Right cardiac atrium (tissue), 5 donors: ENCODE measurements around the gene NOTCH2. TPM values are rescaled to one million over a fixed set of nuclear protein-coding genes. Genes with fewer than 3 reads are reported as not detected.

Source experiments
- ATAC-seq, 2 donors: fragments of 200-7000 bp; cut with Tn5 transposase; one replicate each; pipeline versions ENCODE4 v1.8.0 to v1.9.1; 2020; ENCODE audit warnings: moderate library complexity in 2 of 2, mild to moderate bottlenecking in 1 of 2
- DNase-seq, 3 donors: peaks; one replicate each; pipeline ENCODE4 v3.0.0-alpha.2; 2020
- H3K27ac ChIP-seq: one replicate; pipeline ENCODE4 v1.5.1; 2013; ENCODE audit warnings: mild to moderate bottlenecking, low read length, control low read depth, moderate library complexity
- H3K27me3 ChIP-seq: one replicate; pipeline ENCODE4 v1.6.1; 2013; ENCODE audit not compliant: control insufficient read depth, insufficient read depth
- H3K4me1 ChIP-seq: one replicate; pipeline ENCODE4 v1.6.1; 2013; ENCODE audit warnings: low read length; ENCODE audit not compliant: control insufficient read depth, insufficient read depth
- H3K4me3 ChIP-seq: one replicate; pipeline ENCODE4 v1.5.1; 2013; ENCODE audit warnings: low read length, control low read depth
- H3K9me3 ChIP-seq: one replicate; pipeline ENCODE4 v1.6.1; 2013; ENCODE audit warnings: low read length; ENCODE audit not compliant: control insufficient read depth
- WGBS: extraction: QIAGEN DNeasy Blood & Tissue Kit; methylation state at CpG from one replicate; pipeline ENCODE4 v1.1.7; 2013; 5-methylcytosine and 5-hydroxymethylcytosine counted together
- intact Hi-C, 4 donors: fragments of 100-400 bp; cut with DNase I; formaldehyde crosslinking; loops; one replicate each; pipeline versions ENCODE4 v1.11.0 to v1.14.0; 2022 to 2023
- polyA plus RNA-seq: library from polyadenylated mRNA; stranded (reverse); fragments of 200-250 nt; gene quantifications from one replicate; pipeline ENCODE4 v1.2.3, GENCODE V29; 2013
- total RNA-seq, 4 donors: library from RNA; stranded (reverse); fragmentation: NEBNext Ultra II Directional; extraction: Animal tissue kit (Norgen Biotek cat#: 25700); gene quantifications; one replicate each; pipeline ENCODE4 v1.2.1, GENCODE V29; 2021
- donor health status: healthy with polysubstance abuse.
- donor health status: DM: no; HTN: yes; CAD: no.
- donor health status: DM: no; HTN: no; CAD: no.
- donor health status: DM: no; HTN: yes; CAD: no; lungs with severe emphysema.
- donor health status: DM: yes; HTN: yes; CAD: no.

The NOTCH2 gene
- total and polyA plus RNA-seq, 5 donors: 6.6 to 65.7 (median 39.2) TPM

DNA sequence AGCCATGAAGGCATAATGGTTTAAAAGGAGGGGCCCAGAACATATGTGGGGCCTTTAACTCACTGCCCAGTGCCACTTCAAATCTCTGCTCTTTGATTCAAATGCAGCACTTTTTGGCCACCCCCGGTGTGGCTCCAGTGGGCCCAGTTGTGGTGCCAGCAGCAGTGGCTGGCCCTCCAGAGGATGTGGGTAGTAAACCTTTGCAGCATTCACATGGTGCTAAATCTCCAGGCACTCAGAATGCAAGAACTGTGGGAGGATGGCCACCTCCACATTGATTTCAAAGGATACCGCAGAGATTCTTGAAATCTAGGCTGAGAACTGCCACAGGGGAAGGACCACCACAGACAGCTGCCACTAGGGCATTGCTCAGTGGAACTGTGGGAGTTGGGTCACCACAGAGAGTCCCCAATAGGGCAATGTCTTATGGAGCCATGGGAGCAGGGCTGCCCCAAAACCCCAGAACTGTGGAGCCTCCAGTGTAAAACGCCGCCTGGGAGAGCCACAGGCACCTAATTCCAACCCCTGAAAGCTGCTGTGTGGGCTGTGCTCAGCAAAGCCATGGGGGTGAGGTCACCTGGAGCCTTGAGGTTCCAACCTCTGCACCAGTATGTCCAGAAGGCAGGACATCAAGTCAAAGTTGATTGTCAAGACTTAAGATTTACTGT, 166.6 kb downstream of the NOTCH2 start:
- intact Hi-C loops: no loop called here
- Histone ChIP-seq H3K4me3 (no peak overlapping the region), H3K27me3 (no peaks in the 10 kb centered on the region), H3K9me3 (no peaks in the 10 kb centered on the region), H3K4me1 (no peaks in the 10 kb centered on the region), H3K27ac (no peak overlapping the region)
- ATAC-seq (no peak), DNase-seq (no peak)
- 91% methylated on average over 4 of the region's 4 CpGs for WGBS

DNA sequence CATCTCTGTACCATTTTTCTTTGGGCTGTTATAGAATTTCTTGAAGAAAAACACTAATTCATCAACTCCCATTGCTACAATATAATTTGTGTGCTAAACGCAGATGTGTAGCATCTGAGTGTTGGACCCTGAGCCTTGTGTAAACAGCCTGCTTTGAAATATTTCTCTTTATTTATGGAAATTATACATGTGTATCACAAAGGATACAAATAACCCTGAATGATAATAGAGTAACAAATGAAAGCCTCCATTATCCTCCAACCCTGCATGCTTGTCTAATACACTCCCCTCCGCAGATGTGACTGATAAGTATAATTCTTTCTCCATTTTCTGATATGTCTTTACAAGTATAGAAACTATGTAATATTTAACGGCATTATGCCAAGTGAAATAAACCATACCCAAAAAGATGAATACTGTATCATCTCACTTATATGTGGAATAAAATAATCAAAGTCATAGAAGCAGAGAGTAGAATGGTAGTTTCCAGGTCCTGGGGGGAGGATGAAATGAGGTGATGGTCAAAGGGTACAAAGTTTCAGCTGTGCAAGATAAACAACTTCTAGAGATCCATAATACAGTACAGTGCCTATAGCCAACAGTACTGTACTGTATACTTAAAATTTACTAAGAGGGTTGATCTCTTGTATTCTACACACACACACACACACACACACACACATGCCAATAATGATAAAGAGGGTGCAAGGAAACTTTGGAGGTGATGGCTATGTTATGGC, 170.3 kb downstream of the NOTCH2 start:
- WGBS: 87% methylated on average over 3 of the region's 3 CpGs

DNA sequence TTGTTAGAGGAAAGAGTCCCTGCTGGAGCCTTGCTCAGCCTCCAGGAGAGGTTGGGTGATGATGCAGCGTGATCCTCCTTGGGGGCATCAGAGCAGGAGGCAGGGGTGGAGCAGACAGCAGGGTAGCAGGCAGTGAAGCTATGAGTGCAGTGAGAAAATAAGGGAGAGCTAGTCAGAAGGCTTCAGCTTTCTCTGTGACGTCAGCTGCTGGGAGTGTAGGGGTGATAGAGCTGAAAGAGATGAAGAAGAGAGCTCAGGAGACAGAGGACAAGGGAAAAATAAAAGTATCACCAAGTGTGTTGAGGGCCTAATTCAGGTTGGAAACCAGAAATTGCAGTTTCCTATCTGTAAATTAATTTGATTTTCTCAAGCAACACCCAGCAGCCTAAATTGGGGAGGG, 170.9 kb downstream of the NOTCH2 start:
- 71% methylated on average over 2 of the region's 2 CpGs for WGBS
- DNase-seq (no peak), ATAC-seq (no peak)
- no peaks in the 10 kb centered on the region for H3K4me1 ChIP-seq
- H3K27me3 ChIP-seq: no peaks in the 10 kb centered on the region
- no peak overlapping the region for H3K27ac ChIP-seq
- intact Hi-C loops: no loop called here
- no peak overlapping the region for H3K4me3 ChIP-seq
- H3K9me3 ChIP-seq: no peaks in the 10 kb centered on the region

More for the DNA sequence above, 170.3 kb downstream of the NOTCH2 start:
- Histone ChIP-seq H3K9me3 (no peaks in the 10 kb centered on the region), H3K4me3 (no peak overlapping the region), H3K4me1 (no peaks in the 10 kb centered on the region), H3K27me3 (no peaks in the 10 kb centered on the region), H3K27ac (no peak overlapping the region)
- DNase-seq (no peak), ATAC-seq (no peak)
- intact Hi-C loops: no loop called here

DNA sequence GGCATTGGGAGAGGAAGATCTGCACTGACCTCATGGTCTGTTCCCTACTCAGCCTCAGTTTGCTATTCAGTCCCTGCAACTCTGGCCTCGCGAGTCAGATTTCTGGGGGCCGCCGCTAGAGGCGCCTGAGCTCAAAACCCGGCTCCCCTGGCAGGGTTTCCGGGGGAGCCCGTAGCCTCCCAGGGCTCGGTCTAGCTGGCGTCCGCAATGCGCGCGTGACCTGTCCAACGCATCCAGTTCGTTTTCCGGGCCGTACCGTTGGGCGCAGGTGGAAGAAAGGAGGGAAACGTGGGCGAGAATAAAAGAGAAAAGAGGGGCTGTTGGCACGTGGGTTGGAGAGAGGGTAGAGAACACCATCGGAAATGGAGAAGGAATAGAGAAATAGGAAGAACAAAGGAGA, 173.2 kb downstream of the NOTCH2 start, which contains the start of gene ADAM30:
TSS of gene ADAM30 (minus strand) at position 213 of the 400 bp plus-strand sequence. CDS start at position 34, 179 bp downstream.
- Histone ChIP-seq H3K27ac (no peak within 1 kb of the TSS), H3K4me1 (no peaks in the 10 kb centered on the region), H3K9me3 (no peaks in the 10 kb centered on the region), H3K27me3 (no peaks in the 10 kb centered on the region), H3K4me3 (no peak within 1 kb of the TSS)
- ATAC-seq (no peak), DNase-seq (peak in 1 of 3 donors; percentile 58)
- intact Hi-C loops: no loop called here
- 33% methylated on average over 24 of the region's 24 CpGs for WGBS

DNA sequence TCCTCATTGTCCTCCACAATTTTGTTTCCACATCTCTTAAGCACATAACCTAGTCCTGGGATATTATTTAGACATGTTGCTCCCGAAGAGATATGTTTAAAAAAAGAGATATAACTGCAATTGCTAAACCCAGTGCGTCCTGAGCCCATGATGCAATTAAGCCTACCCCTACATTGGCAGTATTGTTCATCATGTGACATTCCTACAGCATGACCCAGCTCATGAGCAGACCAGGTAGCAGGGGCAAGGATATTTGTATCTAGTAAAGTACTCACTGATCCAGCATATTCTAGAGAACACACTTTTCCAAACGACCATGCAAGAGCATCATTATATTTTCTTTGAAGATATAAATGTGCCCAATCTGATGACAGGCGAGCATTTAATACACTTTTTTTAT, 174.4 kb downstream of the NOTCH2 start:
- Histone ChIP-seq H3K4me1 (no peaks in the 10 kb centered on the region), H3K9me3 (no peaks in the 10 kb centered on the region), H3K27me3 (no peaks in the 10 kb centered on the region), H3K27ac (no peak overlapping the region), H3K4me3 (no peak overlapping the region)
- WGBS: 78% methylated on average over 4 of the region's 4 CpGs
- intact Hi-C loops: no loop called here
- DNase-seq: no peak
- ATAC-seq: no peak

DNA sequence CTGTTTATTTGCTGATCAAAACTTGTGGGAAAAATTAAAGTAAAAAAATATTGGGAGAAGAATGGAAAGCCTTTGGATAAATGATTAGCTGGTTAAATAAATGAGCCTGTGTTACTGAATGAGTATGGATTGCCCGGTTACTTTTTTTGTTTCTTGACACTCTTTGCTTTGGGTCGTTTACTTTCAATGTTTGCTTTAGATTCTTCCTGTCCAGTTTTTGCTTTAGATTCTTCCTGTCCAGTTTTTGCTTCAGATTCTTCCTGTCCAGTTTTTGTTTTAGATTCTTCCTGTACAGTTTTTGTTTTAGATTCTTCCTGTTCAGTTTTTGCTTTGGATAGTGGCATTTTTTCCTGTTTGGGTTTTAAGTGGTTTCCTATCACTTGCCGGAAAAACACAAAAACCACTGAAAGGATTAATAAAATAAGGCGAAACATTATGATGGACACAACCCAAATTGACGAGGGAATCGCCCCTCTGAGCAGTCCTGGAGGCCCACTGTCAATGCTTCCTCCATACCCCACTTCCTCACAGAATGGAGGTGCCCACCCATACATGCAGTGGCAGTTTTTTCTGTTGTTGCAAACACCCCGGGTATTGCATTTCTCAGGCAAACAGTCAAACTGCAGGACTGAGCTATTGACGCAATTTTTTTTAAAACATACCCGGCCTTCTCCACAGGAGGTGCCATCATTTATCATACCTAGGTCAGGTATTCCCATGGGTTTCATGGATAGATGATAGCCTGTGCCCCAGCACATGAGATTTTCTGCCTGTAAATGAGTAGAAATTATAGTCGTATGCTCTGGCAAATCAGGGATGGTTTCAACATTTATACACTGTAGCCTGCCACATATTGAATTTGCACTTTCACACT, 175.4 kb downstream of the NOTCH2 start:
- Histone ChIP-seq H3K27me3 (no peaks in the 10 kb centered on the region), H3K27ac (no peak overlapping the region), H3K4me3 (no peak overlapping the region), H3K9me3 (no peaks in the 10 kb centered on the region), H3K4me1 (no peaks in the 10 kb centered on the region)
- intact Hi-C loops: no loop called here
- 71% methylated on average over 10 of the region's 10 CpGs for WGBS
- no peak for ATAC-seq
- DNase-seq: no peak

DNA sequence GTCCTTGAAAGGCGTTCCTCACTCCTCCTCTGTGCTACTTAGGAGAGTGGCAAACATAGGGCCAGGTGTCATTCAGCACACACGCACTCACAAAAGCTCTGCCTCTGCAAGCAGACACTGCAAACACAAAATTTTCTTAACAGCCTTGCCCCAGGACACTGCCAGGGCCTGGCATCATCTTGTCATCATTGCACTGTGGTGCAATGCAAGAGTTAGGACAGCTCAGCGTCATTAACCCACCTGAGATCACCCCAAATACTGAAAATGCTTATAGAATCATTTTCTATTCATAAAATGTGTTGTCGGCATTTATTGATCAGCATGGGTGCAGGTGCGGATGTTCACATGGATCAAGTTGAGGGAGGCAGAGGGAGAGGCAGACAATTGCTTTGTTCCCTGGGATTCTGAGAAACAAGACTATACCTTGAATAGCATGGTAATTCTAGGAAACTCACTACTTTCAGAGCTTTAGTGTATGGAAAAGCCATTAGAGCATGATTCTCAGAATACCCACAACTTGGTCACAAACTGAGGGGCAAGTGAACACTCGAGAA, 176.1 kb downstream of the NOTCH2 start:
- Histone ChIP-seq H3K27me3 (no peaks in the 10 kb centered on the region), H3K27ac (no peak overlapping the region), H3K4me1 (no peaks in the 10 kb centered on the region), H3K4me3 (no peak overlapping the region), H3K9me3 (no peaks in the 10 kb centered on the region)
- intact Hi-C loops: no loop called here
- ATAC-seq (no peak), DNase-seq (no peak)
- 85% methylated on average over 6 of the region's 6 CpGs for WGBS

DNA sequence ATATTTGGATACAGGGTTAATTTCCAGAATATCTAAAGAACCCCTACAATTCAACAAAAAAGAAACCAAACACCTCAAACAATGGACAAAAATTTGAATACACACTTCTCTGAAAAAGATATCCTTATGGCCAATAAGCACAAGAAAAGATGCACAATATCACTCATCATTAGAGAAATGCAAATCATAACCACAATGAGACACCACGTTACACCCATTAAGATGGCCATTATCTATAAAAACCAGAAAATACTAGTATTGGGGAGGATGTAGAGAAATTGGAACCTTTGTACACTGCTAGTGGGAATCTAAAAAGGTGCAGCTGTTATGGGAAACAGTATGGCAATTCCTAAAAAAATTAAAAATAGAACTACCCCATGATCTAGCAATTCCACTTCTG, 178.1 kb downstream of the NOTCH2 start:
- ATAC-seq: no peak
- Histone ChIP-seq H3K27me3 (no peaks in the 10 kb centered on the region), H3K4me1 (no peaks in the 10 kb centered on the region), H3K4me3 (no peak overlapping the region), H3K27ac (no peak overlapping the region), H3K9me3 (peaks cover 1% of the 10 kb centered on the region)
- no peak for DNase-seq
- WGBS: 83% methylated on average over 1 of the region's 1 CpG
- intact Hi-C loops: no loop called here

DNA sequence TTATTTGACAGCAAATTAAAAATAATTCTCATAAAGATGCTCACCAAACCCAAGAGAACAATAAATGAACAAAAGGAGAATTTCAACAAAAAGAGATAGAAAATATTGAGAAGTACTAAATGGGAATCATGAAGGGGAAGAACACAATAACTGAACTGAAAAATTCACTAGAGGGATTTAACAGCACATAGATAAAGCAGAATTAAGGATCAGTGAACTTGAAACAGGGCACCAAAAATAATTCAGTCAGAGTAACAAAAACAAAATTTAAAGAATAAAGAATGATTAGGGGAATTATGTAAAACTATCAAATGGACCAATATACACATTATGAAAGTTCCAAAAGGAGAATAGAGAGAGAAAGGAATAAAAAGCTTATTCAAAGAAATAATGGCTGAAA, 181.0 kb downstream of the NOTCH2 start:
- DNase-seq (no peak), ATAC-seq (no peak)
- no peaks in the 10 kb centered on the region for H3K27me3 ChIP-seq
- H3K4me1 ChIP-seq: no peaks in the 10 kb centered on the region
- H3K9me3 ChIP-seq: peaks cover 1% of the 10 kb centered on the region
- intact Hi-C loops: no loop called here
- no peak overlapping the region for H3K4me3 ChIP-seq
- no peak overlapping the region for H3K27ac ChIP-seq

DNA sequence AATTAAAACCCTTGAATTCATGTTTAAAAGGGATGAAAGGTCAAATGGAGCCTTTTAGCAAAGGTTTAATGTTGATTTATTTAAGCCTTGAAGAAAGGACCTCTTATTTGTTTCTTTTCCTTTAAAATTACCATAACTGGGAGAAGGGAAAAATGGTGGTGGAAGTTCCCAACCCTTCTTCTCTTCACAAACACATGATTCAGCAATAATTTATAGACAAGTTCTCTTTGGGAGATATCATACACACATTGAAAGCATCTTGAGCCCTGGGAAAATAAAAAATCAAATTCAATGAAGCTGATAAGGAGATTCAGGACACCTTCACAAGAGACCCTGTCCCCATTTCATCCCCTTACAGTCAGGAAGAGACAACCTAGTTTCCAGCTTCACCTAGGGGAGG, 182.0 kb downstream of the NOTCH2 start:
- Histone ChIP-seq H3K4me3 (no peak overlapping the region), H3K27me3 (no peaks in the 10 kb centered on the region), H3K9me3 (peaks cover 1% of the 10 kb centered on the region), H3K4me1 (no peaks in the 10 kb centered on the region), H3K27ac (no peak overlapping the region)
- DNase-seq: no peak
- intact Hi-C loops: no loop called here
- ATAC-seq: no peak
